Stimulated activated CD8-positive, alpha-beta memory T cell treated with anti-CD3 and anti-CD28 coated beads, Interleukin-15, amount 100 ng/mL, for 4 hours (primary cell): ENCODE measurements around the gene FMN2.

ENCODE experiments used
- DNase-seq, 2 donors: peaks; one replicate each; pipeline ENCODE4 v3.0.0-alpha.2; 2020; ENCODE audit warnings: low read depth in 2 of 2

The FMN2 gene

DNA sequence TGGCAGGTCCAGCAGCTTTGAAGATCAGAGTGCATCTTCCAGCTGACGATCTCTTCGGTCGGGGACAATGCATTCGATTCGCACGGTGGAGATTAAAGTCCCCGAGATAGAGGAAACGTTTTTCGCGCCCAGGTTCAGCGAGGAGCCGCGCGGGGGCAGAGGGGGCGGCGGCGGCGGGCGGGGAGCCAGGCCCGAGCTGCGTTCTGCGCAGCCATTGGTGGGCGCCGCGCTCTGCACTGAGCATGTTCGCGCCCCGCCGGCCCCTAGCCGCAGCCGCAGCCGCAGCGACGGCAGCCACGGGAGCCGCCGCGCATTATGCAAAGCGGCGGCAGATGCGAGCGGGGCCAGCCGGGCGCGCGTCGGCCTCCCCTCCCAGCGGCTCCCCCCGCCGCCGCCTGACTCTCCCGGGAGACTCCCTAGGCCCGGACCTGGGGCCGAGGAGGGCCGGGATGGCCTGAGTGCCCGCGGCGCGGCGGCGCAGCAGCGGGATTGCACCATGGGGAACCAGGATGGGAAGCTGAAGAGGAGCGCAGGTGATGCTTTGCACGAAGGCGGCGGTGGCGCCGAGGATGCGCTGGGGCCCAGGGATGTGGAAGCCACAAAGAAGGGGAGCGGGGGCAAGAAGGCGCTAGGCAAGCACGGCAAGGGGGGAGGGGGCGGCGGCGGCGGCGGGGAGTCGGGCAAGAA lies at the start of gene FMN2:
Gene FMN2, plus strand, starts transcription at position 270 of the 687 bp plus-strand sequence. Its CDS starts 227 bp downstream, at position 497.
- no peak for DNase-seq

DNA sequence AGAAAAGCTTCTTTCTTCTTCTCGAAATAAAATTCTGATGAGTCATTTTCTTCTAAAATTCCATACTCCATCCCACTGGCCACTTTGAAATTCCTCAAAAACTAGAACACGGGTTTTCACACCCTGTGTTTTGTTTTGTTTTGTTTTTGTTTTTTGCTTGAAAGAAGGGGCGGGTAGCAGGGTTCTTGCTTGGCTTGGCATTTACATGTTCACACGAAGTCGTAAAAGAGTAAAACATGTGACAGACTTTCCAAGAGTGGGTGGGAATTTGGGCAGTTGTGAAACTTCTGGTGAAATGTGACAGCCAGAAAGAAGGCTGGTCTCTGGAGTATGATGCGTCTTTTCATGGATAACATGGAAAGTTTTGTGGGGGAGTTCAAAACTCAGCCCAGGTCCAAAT lies 47.1 kb upstream of the FMN2 start:
- DNase-seq: no peak

DNA sequence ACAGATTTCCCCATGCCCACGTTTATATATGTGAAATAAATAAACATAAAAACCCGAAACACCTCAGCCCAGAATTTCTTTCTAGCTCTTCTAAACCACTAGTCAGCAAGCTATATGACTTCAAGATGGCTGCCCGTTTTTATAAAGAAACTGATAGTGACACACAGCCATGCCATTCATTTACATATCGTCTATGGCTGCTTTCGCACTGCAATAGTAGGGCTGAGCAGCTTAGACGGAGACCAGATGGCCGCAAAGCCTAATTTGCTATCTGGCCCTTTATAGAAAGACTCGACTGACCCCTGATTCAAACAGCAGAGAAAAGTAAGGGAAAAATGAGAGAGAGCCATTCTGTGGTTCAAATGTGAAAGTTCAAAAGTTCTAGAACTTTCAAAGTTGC lies 45.7 kb upstream of the FMN2 start:
- no peak for DNase-seq

DNA sequence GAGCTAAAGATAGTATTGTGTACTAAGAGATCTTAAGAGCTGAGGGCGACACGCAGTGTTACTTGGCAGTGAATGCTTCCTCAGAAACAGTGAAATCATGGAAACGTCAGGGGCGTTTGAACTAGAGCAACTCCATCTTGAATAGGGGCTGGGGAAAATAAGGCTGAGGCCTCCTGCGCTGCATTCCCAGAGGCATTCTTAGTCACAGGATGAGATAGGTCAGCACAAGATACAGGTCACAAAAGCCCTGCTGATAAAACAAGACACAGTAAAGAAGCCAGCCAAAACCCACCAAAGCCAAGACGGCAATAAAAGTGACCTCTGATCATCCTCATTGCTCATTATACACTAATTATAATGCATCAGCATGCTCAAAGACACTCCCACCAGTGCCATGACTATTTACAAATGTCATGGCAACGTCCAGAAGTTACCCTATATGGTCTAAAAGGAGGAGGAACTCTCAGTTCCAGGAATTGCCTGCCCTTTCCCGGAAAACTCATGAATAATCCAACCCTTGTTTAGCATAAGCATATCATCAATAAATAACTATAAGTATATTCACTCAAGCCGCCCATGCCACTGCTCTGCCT lies 37.5 kb upstream of the FMN2 start:
- DNase-seq: no peak

DNA sequence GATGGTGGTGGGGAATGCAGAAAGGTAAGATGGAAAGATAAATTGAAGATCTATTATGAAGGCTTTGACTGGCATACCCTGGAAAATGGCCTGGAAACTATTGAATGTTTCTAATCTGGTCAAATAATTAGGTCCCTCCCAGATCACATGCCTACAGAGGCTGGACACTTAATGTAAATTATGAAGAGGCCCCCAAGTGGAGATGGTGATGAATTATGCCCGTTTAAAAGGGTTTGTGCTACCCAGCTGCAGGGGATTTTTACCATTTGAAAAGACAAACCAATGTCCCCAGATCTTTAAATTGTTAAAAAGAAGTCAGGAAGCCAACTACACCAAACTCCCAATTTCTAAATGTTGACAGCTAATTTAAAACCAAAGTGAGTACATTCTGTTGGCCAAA lies 35.7 kb upstream of the FMN2 start:
- DNase-seq: no peak

DNA sequence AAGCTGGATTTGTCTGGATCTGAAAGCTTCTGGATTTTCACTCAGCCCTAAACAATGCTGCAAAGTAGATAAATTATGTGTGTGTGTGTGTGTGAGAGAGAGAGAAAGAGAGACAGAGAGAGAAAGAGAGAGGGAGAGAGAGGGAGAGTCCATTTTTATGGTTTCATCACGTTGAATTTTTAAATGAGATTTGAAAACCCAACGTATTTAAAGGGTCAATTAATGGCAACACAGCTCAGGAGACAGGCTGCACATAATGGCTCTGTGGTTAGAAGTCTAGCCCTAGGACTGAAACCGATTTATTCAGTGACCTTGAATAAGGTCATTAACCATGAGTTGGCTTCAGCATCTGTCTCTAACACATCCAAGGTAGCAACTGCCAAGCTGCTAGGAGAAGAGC lies 35.3 kb upstream of the FMN2 start:
- DNase-seq: no peak

DNA sequence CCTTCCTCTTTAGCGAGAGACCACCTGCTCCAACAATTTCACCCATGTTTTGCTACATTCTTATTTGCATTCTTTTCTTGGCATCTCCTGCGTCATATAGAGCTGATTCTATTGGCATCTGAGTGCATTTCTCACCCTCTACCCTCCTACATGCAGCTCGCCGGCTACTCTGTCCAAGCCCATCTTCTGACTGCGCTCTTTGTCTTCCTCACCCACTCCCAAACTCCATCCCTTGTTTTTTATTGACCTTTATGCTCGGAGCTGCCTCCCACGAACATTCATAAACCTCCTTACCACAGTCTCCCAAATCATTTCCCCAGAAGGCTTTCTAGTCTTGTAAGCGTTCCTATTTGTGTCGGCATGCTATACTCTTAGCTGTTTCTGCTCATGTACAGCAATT lies 33.6 kb upstream of the FMN2 start:
- DNase-seq: no peak

DNA sequence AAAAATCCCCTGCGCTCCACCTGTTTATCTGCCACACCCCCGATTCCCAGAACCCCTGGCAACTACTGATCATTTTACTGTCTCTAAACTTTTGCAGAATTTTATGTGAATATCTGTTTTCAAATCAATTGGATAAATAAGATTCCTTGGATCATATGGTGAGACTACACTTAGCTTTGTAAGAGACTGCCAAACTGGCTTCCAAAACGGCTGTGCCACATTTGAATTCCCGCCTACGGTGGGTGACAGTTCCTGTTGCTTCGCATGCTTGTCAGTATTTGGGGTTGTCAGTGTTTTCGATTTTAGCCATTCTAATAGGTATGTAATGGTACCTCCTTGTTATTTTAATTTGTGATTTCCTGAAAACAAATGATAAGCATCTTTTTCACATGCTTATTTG lies 22.7 kb upstream of the FMN2 start:
- DNase-seq: no peak

DNA sequence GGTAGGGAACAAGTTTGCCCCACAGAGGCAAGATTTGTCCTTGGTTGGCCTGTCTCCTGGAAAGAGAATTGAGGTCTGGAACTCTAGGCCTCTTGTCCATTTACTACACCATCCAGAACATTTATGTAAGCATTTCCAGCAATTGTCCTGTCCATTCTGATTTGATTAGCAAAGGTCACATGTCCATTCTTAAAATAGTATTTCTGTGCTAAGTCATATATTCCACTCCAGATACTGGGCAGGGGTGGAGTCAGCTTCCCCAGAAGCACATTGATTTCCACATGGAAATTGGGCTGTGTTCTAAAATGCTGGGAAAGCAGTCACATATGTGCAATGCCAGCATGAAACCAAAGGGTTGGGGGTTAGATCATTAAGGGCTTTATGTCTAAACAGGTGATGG lies 21.5 kb upstream of the FMN2 start:
- no peak for DNase-seq

DNA sequence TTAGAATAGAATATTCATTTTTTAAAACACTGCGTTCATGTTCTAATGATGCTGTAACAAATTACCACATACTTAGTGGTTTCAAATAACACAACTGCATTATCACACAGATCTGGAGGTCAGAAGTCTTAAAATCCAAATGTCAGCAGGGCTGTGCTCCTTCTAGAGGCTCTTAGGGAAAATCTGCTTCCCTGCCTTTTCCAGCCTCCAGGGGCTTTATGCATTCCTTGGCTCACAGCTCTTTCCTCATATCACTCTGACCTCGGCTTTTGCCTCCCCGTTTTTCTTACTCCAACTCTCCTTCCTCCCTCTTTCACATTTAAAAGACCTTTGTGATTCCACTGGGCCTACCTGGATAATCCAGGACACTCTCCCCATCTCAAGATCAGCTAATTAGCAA lies 18.6 kb upstream of the FMN2 start:
- no peak for DNase-seq

DNA sequence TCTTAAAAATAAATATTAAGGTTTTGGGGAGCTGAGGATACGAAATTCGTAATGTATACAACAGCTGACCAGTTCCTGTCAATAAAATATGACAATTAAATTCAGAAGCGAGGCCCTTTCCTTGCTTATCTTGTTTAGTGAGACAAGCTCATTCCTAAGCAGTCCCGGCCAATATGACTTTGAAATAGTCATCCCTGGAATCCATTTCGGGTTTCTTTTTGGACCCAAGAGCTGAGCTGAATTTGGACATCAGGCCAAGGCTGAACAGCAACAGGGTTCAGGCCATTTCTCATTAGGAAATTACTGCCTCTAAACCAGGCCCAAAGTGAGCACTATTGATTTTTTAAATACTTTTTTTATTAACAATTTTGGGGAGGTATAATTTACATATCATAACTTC lies 17.3 kb upstream of the FMN2 start:
- DNase-seq: no peak

DNA sequence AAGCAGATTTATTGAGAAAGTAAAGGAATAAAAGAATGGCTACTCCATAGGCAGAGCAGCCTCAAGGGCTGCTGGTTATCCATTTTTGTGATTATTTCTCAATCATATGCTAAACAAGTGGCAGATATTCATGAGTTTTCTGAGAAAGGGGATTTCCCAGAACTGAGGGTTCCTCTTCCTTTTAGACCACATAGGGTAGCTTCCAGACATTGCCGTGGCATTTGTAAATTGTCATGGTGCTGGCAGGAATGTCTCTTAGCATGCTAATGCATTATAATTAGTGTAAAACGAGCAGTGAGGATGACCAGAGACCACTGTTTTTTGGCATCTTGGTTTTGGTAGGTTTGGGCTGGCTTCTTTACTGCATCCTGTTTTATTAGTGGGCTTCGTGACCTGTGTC lies 16.8 kb upstream of the FMN2 start:
- DNase-seq: no peak

DNA sequence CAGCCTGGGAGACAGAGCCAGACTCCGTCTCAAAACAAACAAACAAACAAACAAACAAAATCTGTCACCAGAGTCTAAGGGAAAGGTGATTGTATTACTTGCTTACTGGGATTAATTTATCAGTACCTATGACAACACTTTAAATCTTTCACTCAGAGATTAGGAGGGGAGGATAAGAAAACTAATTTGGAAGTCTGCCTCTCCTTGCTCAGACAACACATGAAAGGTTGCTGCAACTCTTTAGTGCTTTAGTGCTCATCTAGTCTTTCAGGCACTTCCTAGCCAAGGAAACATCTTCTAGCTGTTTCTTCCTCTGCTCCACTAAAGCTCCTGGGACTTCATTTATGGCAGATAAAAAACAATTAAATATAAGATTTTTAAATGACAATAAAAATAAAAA lies 7.3 kb upstream of the FMN2 start:
- no peak for DNase-seq

DNA sequence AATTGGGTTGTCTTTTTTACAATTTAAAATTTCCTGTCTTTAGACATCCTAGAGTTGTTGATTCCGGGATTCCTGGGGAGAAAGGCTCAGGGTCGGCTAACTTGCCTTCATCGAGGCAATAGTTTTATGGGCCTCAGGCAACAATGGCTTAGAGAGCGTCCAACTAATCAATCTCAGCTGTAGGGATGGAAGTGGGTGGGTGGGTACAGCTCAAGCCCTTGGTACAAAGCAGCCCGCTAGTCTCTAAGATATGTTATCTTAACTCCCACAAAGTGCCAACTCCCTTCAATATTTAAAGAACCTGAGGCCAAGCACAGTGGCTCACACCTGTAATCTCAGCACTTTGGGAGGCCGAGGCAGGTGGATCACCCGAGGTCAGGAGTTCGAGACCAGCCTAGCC lies 6.9 kb upstream of the FMN2 start:
- DNase-seq: no peak

DNA sequence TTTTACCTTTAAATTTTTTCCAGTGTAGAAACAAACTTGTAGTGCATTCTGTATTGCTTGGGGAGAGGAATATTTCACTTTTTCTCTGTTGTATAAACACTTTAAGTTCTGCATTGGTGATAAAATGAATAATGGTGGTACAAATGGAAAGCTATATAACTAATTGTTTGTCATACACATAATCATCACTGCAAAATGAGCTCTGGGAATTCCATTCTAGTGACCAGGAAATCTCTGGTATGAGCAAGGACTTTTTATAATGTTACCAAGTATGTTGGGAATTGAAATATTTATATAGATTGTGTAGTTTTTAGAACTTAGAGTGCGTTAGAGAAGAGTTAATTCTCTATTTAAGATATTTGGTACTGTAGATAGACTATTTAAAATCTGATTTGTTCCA lies 5.0 kb upstream of the FMN2 start:
- DNase-seq: no peak

DNA sequence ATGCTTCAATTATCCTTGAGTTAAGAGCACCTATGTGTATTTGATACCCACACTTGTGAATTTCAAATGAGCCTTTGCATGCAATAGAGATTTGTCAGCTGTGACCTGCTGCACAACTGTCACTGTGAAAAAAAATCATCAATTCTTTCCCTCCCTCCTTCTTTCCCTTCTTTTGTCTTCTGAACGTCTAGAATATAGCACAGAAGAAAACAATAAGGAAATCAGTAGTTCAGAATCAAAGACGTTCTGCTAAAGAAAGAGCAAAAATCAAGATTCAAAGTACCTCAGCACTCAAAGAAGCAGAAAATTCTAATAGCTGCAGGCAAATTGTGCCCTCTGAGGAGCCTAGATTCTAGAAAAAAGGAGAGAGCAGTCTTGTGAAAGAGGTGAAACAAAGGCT lies 1.7 kb upstream of the FMN2 start:
- DNase-seq: no peak

DNA sequence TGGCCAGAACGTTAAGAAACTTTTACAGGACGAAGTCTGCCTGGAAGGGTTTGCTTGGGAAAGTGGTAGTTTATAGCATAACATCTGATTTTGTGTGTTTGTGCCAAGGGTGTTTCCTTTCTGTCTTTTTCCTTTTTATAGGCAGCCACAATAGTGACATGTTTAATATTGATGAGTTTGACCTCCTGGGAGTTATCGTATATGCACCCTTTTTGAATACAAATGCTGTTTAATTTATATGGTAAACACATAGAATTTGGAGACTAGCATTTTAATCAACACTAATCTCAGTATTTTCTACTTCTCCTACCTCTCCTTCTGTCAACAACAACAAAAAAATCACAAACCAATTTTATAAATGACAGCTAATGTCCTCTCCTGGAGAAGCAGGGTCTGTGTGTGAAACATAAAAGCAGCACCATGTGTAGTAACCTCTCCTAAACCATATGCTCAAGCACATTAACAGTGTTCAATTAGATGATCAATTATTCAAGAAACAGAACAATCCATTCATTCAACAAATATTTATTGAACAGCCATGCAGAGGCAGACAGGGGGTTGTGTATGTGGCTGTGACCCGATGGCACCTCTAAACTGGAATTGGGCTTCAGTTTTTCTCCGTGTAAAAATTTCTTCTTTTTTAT lies 604 bp upstream of the FMN2 start:
- DNase-seq: no peak

DNA sequence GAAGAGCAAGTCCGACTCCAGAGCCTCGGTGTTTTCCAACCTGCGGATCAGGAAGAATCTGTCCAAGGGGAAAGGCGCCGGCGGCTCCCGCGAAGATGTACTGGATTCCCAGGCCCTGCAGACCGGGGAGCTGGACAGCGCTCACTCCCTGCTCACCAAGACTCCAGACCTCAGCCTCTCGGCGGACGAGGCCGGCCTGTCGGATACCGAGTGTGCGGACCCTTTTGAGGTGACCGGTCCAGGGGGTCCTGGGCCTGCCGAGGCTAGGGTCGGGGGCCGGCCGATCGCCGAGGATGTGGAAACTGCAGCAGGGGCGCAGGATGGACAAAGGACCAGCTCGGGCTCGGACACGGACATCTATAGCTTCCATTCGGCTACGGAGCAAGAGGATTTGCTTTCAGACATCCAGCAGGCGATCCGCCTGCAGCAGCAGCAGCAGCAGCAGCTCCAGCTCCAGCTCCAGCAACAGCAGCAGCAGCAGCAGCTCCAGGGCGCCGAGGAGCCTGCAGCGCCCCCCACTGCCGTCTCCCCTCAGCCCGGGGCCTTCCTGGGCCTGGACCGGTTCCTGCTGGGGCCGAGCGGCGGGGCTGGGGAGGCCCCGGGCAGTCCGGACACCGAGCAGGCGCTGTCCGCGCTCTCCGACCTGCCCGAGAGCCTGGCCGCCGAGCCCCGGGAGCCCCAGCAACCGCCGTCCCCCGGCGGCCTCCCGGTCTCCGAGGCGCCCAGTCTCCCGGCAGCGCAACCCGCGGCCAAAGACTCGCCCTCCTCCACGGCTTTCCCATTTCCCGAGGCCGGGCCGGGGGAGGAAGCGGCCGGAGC lies 827 bp downstream of the FMN2 start:
- DNase-seq: no peak

DNA sequence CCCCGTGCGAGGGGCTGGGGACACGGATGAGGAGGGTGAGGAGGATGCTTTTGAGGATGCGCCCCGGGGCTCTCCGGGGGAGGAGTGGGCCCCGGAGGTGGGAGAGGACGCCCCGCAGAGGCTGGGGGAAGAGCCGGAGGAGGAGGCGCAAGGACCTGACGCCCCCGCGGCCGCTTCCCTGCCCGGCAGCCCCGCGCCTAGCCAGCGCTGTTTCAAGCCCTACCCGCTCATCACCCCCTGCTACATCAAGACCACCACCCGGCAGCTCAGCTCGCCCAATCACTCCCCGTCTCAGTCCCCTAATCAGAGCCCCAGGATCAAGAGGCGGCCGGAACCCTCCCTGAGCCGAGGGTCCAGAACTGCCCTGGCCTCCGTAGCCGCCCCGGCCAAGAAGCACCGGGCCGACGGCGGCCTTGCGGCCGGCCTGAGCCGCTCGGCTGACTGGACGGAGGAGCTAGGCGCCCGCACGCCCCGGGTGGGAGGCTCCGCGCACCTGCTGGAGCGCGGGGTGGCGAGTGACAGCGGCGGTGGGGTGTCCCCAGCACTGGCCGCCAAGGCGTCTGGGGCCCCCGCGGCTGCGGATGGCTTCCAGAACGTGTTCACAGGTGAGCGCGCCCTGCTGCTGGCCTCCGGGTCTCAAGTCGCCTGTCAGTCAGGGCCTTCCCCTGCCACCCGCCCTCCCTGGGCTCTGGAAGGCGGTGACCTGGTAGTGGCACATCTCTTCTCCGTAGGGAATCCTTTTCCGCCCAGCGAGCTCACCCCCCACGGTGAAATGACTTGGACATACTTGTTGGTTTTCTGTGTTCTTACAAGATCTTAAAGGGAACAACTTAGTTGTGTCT lies 1.7 kb downstream of the FMN2 start:
- DNase-seq: no peak

DNA sequence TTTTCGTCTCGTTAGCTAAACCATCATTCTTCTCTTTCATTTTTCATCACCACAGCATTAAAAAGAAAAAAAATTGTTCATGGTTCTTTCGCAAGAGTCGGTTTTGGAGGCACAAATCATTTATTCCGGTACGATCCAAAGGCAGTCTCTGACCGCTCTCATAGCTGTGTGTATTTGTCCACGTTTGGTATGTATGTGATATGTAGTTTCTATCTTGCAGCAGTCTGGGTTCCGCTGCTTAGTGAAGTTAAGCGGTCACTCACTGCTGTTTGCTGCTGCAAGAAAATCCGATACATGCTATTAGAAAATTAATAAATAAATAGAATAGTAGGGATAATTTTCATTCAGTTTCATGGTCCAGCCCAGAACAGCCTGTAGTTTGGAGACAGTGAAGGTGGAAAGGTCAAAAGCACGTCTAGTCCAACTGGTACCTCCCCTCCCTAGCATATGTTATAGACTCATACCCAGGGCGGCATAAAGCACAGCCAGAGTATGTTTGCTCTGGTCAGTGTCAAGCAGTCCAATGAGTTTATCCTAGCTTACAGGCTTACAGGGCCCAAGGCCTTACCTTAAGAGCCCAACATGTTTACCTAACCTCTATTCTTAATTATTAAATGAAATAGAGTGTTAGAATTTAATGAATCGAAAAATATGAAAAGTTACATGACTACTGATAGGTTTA lies 2.5 kb downstream of the FMN2 start:
- DNase-seq: no peak

DNA sequence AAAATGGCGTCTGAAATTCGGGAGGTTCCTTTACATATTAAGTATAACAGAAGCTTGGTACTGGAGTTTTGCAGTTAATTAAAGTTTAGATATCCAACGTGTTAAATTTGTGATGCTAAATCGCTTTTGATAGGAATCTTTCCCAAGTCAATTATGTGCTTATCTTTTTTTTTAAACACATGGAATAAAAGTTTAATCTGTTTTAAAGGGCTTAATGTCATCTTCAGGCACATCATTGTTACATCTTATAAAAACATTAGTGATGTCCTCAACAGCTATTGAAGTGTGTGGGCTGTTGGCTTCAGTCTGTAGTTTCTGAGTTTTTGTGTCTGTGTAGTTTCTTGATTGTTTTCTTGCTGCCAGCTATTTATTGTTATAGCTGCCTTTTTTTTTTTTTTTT lies 5.3 kb downstream of the FMN2 start:
- DNase-seq: no peak
